ENCODE measurements around the gene PERCC1. TPM values are rescaled to one million over a fixed set of nuclear protein-coding genes. Genes with fewer than 3 reads are reported as not detected.
"Not testable (repeated sequence)": the region's sequence is repeated elsewhere in the genome, so short reads cannot be mapped to it uniquely, and the experiment has no call there.

Gene PERCC1
- total RNA-seq, 3 donors from 2014 or later, result 0.22 to 0.29 TPM; not detected in 1

GRCh38 chr16:1457489-1458245, 26.8 kb downstream of the PERCC1 start:
- DNase-seq (no peak), ATAC-seq (no peak)
- Mint-ChIP-seq H3K27me3 (ENCODE audit: low read depth) (no peaks in the 10 kb centered on the region), H3K9me3 (no peaks in the 10 kb centered on the region), H3K36me3 (ENCODE audit: insufficient read depth) (peaks cover 3% of the 10 kb centered on the region), H3K4me3 (no peak overlapping the region), H3K4me1 (ENCODE audit: low read depth) (no peaks in the 10 kb centered on the region)

- Mint-ChIP-seq H3K4me3 (no peak overlapping the region), H3K9me3 (no peaks in the 10 kb centered on the region), H3K27me3 (ENCODE audit: low read depth) (no peaks in the 10 kb centered on the region), H3K36me3 (ENCODE audit: insufficient read depth) (peaks cover 3% of the 10 kb centered on the region), H3K4me1 (ENCODE audit: low read depth) (no peaks in the 10 kb centered on the region)
- DNase-seq (no peak), ATAC-seq (peak in 1 of 2 donors; percentile 86)
Measured at GRCh38 chr16:1458336-1458976, 27.6 kb downstream of the PERCC1 start.

GRCh38 chr16:1458977-1459341, 28.1 kb downstream of the PERCC1 start:
- Mint-ChIP-seq H3K4me3 (no peak overlapping the region), H3K9me3 (no peaks in the 10 kb centered on the region), H3K4me1 (ENCODE audit: low read depth) (no peaks in the 10 kb centered on the region), H3K27me3 (ENCODE audit: low read depth) (no peaks in the 10 kb centered on the region), H3K36me3 (ENCODE audit: insufficient read depth) (peaks cover 3% of the 10 kb centered on the region)
- no peak for DNase-seq
- ATAC-seq, result no peak

- H3K36me3 Mint-ChIP-seq (ENCODE audit: insufficient read depth), result peaks cover 3% of the 10 kb centered on the region
- no peaks in the 10 kb centered on the region for H3K9me3 Mint-ChIP-seq
- no peak overlapping the region for H3K4me3 Mint-ChIP-seq
- ATAC-seq (no peak), DNase-seq (no peak)
- no peaks in the 10 kb centered on the region for H3K4me1 Mint-ChIP-seq (ENCODE audit: low read depth)
- no peaks in the 10 kb centered on the region for H3K27me3 Mint-ChIP-seq (ENCODE audit: low read depth)
Measured at GRCh38 chr16:1459967-1460366, 29.1 kb downstream of the PERCC1 start.

DNA sequence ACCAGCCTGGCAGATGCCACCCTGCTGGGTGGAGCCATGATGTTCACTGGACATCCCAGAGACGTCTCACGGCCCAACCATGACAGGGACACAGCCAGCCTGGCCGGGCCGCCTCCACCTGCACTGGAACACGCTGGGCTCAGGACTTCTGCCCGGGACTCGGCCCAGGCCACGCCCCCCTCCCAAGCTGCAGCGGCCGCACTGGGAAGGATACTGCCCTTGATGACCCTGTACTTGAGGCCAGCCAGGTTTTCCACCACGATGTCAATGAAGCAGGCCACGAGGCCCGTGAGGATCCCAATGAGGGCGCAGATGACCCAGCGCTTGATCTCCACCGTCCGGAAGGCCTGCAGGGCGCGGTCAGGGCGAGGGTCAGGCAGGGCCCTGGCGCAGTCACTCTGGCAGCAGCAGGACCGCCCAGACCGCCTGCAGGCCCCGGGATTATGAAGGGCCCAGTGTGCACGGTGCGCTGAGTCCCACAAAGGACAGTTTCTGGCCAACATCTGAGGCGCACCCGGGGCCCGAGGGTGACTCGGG, 29.8 kb downstream of the PERCC1 start:
- H3K4me1 Mint-ChIP-seq (ENCODE audit: low read depth), result no peaks in the 10 kb centered on the region
- DNase-seq (no peak), ATAC-seq (no peak)
- H3K9me3 Mint-ChIP-seq, result no peaks in the 10 kb centered on the region
- no peak overlapping the region for H3K4me3 Mint-ChIP-seq
- no peaks in the 10 kb centered on the region for H3K27me3 Mint-ChIP-seq (ENCODE audit: low read depth)
- peaks cover 3% of the 10 kb centered on the region for H3K36me3 Mint-ChIP-seq (ENCODE audit: insufficient read depth)

DNA sequence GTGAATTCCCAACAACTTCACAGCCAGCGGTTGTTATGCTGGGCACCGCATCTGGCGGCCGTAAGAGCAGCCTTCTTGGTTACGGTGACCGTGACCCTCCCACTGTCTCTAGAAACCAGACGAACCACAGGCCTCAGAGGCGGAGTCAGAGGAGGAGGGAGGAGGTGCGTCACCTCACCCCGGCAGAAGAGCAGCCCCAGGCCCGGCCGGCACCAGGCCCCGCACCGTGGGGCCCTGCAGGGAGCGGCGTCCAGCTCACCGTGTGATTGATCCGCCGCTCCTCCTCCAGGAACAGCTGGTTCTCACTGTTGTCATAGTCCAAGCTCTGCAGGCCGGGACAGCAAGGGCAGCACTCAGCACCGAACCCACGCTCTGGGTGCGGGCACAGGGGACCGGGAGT, 30.3 kb downstream of the PERCC1 start:
- H3K4me1 Mint-ChIP-seq (ENCODE audit: low read depth), result no peaks in the 10 kb centered on the region
- H3K4me3 Mint-ChIP-seq, result no peak overlapping the region
- peaks cover 3% of the 10 kb centered on the region for H3K36me3 Mint-ChIP-seq (ENCODE audit: insufficient read depth)
- H3K27me3 Mint-ChIP-seq (ENCODE audit: low read depth), result no peaks in the 10 kb centered on the region
- no peaks in the 10 kb centered on the region for H3K9me3 Mint-ChIP-seq
- DNase-seq (no peak), ATAC-seq (no peak)

GRCh38 chr16:1464196-1464893, 33.5 kb downstream of the PERCC1 start:
- Mint-ChIP-seq H3K4me3 (no peak overlapping the region), H3K27me3 (ENCODE audit: low read depth) (no peaks in the 10 kb centered on the region)
- no peak for ATAC-seq

DNA sequence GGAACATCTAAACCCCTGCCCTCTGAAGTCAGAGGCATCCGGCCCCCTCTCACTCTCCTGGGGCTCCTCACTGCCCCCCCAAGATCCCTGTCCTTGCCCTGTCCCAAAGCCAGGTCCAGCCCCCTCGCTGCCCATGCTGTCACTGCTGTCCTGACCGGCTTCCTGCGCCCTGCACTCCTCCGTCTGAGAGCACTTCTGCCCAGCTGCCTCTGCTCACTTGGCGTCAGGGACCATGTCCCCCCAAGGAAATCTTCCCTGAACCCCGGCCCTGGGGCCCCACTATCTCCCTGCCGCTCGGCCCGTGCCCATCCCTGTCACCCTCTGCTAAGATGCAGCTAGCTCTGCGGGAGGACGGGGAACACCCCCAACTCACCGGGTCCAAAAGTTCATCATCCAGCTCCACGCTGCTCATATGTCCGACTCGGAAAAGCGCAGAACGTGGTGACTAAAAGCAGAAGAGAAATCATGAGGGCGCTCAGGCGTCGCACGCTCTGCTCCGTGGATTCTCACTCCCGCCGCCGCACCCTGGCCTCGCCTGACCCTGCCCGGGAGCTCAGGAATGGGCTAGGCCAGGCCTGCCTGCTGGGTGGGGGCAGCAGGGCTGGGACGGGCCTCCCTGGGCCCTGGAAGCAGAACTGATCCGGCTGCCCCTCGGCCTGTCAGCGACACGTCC, 34.2 kb downstream of the PERCC1 start:
- peaks cover 8% of the 10 kb centered on the region for H3K4me1 Mint-ChIP-seq (ENCODE audit: low read depth)
- DNase-seq (no peak), ATAC-seq (no peak)
- H3K36me3 Mint-ChIP-seq (ENCODE audit: insufficient read depth), result peaks cover 4% of the 10 kb centered on the region
- H3K9me3 Mint-ChIP-seq, result no peaks in the 10 kb centered on the region
- no peak overlapping the region for H3K4me3 Mint-ChIP-seq
- H3K27me3 Mint-ChIP-seq (ENCODE audit: low read depth), result no peaks in the 10 kb centered on the region

More at GRCh38 chr16:1464196-1464893, 33.5 kb downstream of the PERCC1 start:
- no peak for DNase-seq
- H3K9me3 Mint-ChIP-seq, result no peaks in the 10 kb centered on the region
- peaks cover 3% of the 10 kb centered on the region for H3K36me3 Mint-ChIP-seq (ENCODE audit: insufficient read depth)
- peaks cover 3% of the 10 kb centered on the region for H3K4me1 Mint-ChIP-seq (ENCODE audit: low read depth)

DNA sequence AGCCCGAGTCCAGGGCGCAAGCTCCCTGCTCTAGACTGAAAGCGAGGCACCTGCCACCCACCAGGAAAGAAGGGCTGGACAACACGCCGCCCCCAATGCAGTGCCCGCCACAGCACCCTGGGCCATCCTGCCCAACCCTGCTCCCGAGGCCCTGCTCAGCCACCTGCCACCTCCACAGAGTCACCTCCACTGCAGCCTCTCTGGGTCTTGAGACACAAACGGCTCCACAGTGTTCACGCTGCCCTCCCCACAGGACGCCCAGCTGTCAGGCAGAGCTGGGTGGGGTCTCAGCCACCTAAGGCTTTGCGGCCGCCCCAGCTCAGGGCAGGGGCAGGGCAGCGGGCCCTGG, 34.7 kb downstream of the PERCC1 start:
- peaks cover 4% of the 10 kb centered on the region for H3K36me3 Mint-ChIP-seq (ENCODE audit: insufficient read depth)
- peaks cover 9% of the 10 kb centered on the region for H3K4me1 Mint-ChIP-seq (ENCODE audit: low read depth)
- ATAC-seq, result no peak
- no peaks in the 10 kb centered on the region for H3K27me3 Mint-ChIP-seq (ENCODE audit: low read depth)
- no peak overlapping the region for H3K4me3 Mint-ChIP-seq
- no peaks in the 10 kb centered on the region for H3K9me3 Mint-ChIP-seq
- DNase-seq, result no peak

- Mint-ChIP-seq H3K9me3 (no peaks in the 10 kb centered on the region), H3K27me3 (ENCODE audit: low read depth) (no peaks in the 10 kb centered on the region), H3K4me3 (no peak overlapping the region), H3K36me3 (ENCODE audit: insufficient read depth) (peaks cover 4% of the 10 kb centered on the region), H3K4me1 (ENCODE audit: low read depth) (peaks cover 13% of the 10 kb centered on the region)
- DNase-seq (no peak), ATAC-seq (no peak)
Measured at GRCh38 chr16:1466054-1466453, 35.2 kb downstream of the PERCC1 start.

- Mint-ChIP-seq H3K4me3 (no peak overlapping the region), H3K27me3 (ENCODE audit: low read depth) (no peaks in the 10 kb centered on the region), H3K9me3 (no peaks in the 10 kb centered on the region), H3K36me3 (ENCODE audit: insufficient read depth) (peaks cover 4% of the 10 kb centered on the region), H3K4me1 (ENCODE audit: low read depth) (peaks cover 21% of the 10 kb centered on the region)
- ATAC-seq (no peak), DNase-seq (no peak)
Measured at GRCh38 chr16:1466968-1467521, 36.2 kb downstream of the PERCC1 start.

- ATAC-seq, result no peak
Measured at GRCh38 chr16:1468426-1468810, 37.5 kb downstream of the PERCC1 start.

GRCh38 chr16:1469141-1469540, 38.3 kb downstream of the PERCC1 start:
- H3K4me1 Mint-ChIP-seq (ENCODE audit: low read depth), result peaks cover 31% of the 10 kb centered on the region
- not testable (repeated sequence) for ATAC-seq; H3K4me3 Mint-ChIP-seq; H3K27me3 Mint-ChIP-seq (ENCODE audit: low read depth); DNase-seq; H3K36me3 Mint-ChIP-seq (ENCODE audit: insufficient read depth); H3K9me3 Mint-ChIP-seq

More at GRCh38 chr16:1468426-1468810, 37.5 kb downstream of the PERCC1 start:
- Mint-ChIP-seq H3K4me1 (ENCODE audit: low read depth) (peaks cover 29% of the 10 kb centered on the region), H3K27me3 (ENCODE audit: low read depth) (no peaks in the 10 kb centered on the region), H3K9me3 (no peaks in the 10 kb centered on the region), H3K36me3 (ENCODE audit: insufficient read depth) (peaks cover 2% of the 10 kb centered on the region), H3K4me3 (no peak overlapping the region)
- DNase-seq, result no peak

DNA sequence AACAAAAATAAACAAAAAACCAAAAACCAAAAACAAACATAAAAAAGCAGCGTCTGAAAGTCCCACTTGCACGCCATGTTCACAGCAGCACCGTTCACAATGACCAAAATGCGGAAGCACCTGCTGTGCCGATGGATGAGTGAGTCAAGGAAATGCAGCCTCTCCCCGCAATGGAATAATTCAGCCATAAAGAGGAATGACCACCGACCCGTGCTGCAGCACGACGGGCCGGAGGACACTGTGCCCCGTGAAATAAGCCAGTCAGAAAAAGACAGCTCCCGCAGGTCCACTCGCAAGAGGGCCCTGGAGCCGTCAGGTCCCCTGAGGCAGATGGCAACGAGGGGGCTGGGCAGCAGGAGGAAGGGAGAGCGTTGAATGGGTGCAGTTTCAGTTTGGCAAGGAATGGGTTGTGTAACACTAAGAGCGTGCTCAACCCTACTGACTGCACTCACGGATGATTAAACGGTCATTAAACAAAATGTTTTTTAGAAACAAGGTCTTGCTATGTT, 38.9 kb downstream of the PERCC1 start:
- H3K36me3 Mint-ChIP-seq (ENCODE audit: insufficient read depth), result peaks cover 2% of the 10 kb centered on the region
- DNase-seq, result no peak
- H3K4me1 Mint-ChIP-seq (ENCODE audit: low read depth), result peaks cover 32% of the 10 kb centered on the region
- no peaks in the 10 kb centered on the region for H3K27me3 Mint-ChIP-seq (ENCODE audit: low read depth)
- no peak for ATAC-seq
- H3K4me3 Mint-ChIP-seq, result peak overlapping the region; percentile 25
- H3K9me3 Mint-ChIP-seq, result no peaks in the 10 kb centered on the region

Measured in activated T-cell treated with anti-CD3 and anti-CD28 coated beads, Interleukin-2, amount 50 U/mL, for 4 hours (primary cell).